Effector CD8-positive, alpha-beta T cell (primary cell): ENCODE measurements around the gene TCERG1L.
"Not testable (repeated sequence)": the region's sequence is repeated elsewhere in the genome, so short reads cannot be mapped to it uniquely, and the experiment has no call there.

ENCODE experiments used
- DNase-seq: peaks from one replicate; lab custom pipeline; 2025; lab: John Stamatoyannopoulos, UW

TCERG1L gene

DNA sequence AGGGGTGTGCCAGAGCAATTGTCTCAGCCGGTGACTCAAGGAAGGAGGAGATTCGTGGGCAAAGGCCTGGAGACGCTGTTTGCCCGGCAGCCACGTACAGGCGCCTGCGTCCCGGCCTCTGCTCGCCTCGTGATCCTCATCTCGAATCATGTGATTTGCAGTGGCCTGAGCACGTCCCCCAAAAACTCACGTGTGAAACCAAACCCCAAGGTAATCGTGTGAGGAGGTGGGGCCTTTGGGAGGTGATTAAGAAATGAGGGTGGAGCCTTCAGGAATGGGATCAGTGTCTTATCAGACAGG, 226.8 kb downstream of the TCERG1L start:
- DNase-seq: no peak

DNA sequence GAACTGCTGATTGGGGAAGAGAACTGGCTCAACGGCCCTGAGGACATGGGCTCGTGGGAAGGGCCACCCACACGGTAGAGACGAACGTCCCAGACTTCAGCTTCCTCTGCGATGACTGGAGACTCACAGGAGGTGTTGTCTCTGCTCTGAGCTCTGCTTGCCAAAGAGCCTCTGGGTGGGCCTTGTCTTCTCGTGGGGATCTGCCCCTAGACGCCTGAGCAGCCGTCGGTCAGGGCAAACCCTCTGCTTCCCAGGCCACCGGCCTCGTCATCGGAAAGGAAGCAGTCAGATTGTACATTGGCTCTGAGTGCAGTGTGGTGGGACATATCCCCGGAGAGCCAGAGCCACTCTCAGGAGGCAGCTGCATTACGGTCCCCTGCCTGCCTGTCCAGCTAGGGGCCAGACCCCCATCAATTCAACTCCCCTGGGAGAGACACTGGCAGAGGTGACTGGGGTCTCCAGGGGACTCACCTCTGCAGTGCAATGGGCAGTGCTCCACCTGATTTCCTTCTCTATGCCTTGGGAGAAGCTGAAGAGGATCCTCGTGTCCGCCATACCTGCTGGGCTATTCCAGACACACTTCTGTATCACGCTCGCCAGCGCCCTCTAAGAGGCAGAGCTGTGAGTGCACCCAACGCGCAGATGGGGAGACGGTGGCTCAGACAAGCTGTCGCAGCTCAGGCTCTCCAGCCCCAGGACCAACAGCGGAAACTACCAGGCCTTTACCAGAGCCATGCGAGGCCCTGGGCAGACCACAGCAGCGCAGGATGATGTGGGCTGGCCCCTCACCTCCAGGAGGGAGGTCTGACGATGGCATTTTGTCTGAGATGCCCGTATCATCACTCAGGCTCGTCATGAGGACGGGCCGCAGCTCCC, 227.4 kb downstream of the TCERG1L start:
- DNase-seq: no peak

DNA sequence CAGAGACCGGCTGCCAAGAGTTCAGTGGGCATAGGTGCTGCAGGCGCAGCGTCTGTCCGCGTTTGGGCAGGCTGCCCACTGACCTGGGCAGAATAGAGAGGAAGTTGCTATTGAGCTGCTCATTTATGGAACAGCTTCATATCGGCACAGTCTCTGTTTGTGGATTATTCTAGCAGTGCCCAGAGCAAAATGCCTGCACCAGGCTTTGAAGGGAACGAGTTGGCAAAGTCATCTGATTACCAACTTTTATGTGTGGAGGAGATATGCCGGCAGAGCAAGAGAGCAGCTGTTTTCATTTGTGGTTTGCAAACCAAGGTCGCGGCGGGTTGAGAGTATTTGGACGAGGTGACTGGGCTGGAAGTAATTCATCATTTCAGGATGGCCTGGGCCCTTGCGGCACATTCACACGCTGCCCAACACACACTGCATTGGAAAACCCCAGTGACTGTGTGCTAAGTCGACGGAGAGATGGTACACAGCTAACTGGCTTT, 228.5 kb downstream of the TCERG1L start:
- no peak for DNase-seq

DNA sequence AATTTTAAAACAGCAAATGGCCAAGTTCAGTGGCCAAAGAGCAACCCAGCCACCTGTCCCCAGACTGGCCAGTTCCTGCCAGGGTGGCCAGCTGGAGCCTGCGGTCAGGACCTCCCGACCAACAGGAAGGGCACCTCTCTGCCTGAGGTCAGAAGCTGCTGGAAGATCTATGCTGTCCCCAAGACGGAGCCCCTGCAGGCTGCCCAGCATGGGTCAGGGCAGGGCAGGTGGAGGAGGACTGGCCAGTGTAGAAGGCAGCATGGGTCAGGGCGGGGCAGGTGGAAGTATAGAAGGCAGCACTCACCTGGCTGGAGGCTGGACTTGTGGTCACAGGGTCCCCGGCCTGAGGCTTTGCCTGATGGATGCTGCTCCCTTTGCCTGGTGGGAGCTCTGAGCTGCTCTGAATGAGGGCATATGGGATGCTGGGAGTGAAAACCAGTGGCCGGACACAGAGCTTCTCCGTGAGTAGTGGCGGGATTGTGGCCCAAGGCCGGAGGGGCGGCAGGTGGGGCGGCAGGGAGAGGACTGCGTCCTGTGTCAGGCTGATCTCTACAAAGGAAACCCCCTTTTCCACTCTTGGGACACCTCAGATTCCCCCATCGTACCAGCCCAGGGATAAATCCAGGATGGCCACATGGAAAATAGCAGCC, 229.2 kb downstream of the TCERG1L start:
- DNase-seq: no peak

DNA sequence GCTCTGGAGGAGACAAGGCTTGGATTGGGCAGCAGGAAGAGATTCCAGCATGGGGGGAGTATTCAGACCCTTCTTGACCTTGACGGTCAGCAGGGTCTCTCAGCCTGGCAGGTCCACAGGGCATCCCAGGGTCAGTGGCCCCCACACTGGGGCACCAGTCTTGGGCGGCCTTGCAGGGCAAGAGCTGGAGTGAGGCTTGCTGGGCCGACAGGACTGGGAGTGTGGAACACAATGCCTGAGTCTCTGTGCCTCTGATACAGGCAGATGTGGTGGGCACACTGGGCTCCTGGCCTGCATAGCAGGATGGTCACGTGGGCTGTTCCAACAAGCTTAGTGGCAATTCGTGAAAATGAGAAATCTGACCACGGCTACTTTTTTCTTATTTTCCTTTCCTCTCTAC, 229.7 kb downstream of the TCERG1L start:
- no peak for DNase-seq

DNA sequence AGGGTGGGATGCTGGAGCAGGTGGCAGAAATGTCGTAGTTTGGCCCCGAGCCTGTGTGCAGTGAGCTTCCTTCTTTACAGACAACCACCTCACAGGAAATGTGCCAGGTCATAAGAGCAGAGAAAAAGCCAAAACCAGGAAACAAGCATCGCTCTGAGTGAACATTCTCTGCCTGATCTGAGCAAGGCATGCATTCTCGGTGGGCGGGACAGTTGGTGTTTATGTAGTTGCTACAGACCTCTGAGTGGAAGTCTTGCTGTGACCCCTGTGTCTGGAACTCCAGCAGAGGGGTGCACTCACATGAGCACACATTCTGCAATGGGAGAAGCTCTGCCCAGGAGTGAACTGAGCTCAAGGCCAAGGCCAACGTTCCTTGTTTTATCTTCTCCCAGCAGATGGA, 230.1 kb downstream of the TCERG1L start:
- DNase-seq: no peak

DNA sequence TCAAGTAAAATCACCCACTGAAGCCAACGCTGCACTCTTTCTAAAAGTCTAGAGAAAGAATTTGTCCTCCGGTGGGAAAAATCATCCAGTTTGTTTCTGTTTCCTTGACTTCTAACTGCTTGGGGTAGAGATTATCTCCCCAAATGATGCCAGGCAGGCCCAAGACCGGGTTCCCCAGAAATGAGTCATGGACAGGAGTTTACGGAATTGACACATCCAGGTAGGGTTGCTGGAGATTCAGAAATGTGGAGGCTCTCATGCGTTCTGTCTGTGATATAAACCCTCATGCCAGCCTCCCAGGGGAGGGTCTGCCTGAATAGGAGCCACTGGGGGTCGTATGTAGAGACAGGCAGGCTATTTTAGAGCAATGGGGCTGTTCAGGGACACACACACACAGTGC, 230.9 kb downstream of the TCERG1L start:
- DNase-seq: no peak

DNA sequence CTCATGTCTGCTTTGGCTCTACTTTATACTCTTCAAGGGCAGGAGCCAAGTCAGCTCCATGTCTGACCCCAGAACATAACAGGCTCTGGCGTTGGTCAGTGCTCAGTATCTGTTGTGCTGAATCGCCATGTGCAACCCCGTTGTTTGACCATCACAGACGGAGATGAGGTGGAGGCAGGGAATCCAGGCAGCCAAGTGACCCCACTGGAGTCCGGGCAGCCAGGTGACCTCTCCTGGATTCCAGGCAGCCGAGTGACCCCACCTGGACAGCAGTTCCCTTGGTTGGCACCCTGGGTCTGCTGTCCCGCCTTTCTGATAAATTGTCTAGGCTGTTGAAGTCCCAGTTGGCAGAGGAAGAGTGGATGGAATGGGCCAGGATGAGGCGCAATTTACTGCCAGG, 232.2 kb downstream of the TCERG1L start:
- DNase-seq: no peak

DNA sequence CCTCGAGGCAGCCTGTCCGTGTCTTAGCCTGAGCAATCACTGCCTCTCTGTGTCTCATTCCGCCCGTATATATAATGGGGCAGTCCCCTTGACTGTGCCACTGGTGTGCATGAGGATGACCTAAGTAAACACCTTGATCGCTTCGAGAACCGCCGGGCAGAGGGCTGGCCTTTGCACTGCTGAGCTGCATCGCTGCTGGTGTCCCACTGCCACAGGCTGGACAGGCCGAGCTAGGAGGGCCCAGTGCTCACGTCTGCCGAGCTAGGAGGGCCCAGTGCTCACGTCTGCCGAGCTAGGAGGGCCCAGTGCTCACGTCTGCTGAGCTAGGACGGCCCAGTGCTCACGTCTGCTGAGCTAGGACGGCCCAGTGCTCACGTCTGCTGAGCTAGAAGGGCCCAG, 232.6 kb downstream of the TCERG1L start:
- DNase-seq: not testable (repeated sequence)

DNA sequence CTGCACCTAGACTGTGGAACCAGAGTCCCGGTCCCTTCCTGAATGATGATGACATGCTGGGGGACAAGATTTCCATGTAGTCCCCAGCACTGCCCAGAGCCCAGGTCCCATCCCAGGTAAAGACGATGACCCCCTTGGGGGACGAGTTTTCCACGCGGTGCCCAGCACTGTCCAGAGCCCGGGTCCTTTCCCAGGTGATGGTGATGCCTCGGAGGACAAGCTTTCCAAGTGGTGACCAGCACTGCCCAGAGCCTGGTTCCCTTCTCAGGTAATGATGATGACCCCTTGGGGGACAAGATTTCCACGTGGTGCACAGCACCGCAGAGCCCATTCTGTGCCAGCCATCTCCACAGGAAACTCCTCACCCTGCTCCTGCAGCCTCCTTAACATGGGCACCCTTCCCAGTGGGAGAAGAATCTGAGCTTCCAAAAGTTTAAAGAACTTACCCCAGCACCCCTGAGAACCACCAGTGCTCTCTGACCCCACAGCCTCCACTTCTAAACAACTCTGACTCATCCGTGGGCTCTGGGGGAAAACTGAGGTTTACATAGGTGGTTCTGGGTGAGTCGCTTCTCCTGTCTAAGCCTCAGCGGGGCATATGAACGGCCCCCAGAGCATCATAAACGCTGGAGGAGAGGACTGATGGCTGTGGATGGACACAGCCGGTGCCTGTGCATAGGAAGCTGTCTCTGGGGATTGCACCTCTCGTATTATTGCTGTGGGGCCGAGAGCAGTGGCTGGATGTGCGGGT, 233.2 kb downstream of the TCERG1L start:
- no peak for DNase-seq

DNA sequence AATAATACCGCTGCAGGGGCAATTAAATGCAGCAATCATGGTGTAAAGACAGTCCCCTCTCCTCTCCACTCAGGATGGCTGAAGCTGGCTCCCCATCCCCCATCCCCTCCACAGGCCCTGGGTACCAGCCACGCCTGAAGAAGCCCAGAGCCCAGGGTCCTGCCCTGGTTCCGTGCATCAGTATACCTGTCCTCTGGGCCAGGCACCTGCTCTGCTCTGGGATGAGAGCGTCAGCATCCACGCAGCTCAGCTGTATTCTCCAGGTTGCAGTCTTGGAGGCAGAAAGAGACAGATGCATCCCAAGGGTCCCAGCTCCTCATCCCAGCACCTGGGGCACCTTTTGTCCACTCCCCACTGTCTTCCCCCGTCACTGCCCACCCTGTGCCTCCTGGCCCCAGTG, 233.8 kb downstream of the TCERG1L start:
- DNase-seq: no peak

DNA sequence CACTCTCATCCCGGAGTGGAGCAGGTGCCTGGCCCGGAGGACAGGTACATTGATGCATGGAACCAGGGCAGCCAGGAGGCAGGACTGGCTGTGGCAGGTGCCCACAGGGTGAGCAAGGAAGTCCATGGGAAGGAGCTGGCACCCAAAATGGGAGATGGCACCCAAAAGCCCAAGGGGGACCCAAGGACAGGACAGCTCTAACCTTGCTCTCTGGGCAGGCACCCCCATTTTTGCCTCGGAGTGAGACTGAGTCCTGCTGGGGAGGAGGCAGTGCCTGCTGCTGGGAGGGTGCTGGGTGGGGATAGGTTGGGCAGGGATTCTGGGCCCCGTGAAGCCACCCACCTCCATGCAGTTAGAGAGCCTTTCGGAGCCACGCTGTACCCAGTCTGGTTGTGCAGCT, 234.5 kb downstream of the TCERG1L start:
- no peak for DNase-seq

DNA sequence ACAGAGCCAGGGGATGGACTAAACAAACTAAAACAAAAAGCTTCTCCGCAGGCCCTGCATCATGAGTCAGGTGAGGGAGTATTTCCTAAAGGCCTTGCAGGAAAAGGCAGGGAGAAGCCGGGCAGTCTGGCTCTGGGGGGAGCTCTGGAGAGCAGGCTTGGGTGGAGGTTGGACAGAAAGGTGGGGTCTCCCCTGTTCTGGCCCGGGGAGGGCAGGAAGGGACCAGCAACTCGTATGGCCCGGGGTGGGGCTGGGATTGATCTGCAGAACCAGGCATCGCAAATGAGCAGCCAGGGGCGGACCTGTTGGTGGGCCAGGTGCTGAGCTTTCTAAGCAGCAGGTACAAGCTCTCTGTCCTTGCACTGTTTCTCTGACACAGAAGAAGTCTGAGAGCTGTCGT, 235.2 kb downstream of the TCERG1L start:
- DNase-seq: no peak

DNA sequence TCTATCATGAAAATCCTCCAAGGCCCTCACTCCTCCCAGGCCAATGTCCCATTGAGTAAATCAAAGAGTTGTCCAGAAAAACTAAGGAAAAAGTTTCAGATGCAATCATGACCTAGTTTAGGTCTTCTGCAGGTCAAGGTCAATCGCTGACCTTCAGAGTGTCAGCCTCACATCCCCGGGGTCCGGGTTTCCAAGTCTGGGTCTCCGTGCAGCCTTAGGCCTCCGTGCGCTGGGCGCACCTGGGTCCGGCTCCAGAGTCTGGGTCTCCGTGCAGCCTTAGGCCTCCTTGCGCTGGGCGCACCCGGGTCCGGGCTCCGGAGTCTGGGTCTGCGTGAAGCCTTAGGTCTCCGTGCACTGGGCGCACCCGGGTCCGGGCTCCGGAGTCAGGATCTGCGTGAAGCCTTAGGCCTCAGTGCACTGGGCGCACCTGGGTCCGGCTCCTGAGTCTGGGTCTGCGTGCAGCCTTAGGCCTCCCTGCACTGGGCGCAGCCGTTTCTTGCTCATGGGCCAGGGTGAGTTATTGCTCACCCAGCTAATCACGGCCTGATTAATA, 236.2 kb downstream of the TCERG1L start:
- DNase-seq: no peak

DNA sequence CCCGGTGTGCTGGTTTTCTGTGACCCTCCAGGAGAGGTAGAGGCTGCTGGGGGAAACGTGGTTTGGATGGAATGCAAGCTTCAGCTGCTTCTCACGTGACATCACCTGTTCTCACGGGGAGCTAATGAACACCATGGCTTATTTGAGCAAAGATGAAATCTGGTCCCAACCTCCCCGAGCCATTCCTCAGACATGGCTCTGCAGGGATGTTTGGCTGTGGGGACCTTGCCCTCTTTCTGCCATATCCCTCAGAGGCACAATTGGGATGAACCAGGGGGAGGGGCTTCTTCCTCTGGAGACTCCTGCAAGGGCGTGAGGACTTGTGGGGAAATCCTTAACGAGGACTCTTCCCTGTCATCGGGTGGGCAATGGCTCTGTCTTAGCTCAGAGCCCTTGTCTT, 236.8 kb downstream of the TCERG1L start:
- no peak for DNase-seq

DNA sequence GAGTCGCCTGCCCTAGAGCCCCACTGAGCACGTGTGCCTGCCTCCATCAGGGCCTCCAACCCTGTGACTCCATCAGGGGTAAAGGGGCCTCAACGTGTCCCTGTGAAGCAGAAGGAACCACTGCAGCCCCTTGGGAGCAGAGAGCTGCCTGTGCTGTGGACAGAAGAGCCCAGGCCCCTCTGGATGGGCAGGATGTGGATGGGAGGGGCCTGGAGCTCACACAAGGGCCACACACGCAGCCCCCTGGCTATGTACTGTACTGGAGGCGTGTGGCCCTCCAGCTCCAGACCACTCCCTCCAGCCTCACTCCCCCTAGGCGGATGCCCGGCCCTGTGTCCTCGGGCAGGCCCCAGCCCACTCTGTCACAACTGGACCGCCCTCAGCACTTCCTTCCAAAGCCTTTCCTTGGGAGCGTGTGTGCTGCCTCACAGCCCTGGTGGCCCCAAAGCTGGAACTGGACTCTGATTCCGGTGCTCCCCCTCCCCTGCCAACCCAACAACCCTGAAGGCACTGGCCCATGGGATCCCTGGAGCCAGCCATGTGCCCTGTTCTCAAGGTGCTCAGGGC, 238.0 kb downstream of the TCERG1L start:
- DNase-seq: no peak

DNA sequence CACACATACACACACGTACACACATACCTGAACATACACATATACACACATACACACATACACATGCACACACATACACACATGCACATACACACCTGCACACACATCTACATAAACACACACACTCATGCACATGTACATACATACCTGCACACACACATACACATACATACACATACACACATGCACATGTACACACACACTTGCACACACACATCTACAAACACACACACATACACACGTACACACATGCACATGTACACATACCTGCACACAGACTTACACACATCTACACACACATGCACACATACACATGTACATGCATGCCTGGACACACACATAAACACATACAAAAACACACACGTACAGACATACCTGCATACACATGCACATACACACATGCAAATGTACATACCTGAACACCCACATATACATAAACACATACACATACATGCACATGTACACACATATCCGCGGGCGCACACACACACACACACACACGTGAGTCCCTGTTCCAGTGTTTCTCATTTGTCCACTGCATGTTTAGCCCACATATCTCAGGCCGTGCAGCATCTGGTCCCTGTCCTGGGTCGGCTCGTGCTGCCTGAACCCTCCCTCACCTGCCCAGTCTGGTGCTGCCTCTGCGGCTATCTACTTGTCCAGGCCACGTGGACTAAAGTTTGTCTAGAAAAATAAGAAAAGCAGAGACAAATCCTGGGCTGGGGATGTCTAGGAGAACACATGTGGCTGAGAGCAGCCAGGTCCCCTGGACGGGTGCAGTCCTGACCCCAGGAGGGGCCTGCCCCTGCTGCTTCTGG, 238.7 kb downstream of the TCERG1L start:
- no peak for DNase-seq

DNA sequence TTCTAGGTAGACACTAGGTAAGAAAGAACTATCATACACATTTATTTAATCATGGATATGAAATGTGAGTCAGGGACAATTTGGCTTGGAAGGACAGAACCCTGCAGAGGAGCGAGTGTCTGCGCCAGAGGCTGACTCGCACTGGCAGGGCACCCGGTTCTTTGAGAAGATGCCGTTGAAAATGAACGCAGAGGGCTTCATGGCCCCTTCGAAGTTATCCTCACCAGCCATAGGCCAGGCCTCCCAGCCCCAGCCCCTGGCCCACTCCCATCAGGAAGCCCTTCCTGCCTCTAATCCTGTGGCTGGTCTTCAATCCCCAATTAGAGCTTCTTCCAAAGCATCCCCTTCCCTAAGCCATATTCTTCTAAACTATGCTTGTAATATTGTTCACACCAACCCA, 239.8 kb downstream of the TCERG1L start:
- no peak for DNase-seq

DNA sequence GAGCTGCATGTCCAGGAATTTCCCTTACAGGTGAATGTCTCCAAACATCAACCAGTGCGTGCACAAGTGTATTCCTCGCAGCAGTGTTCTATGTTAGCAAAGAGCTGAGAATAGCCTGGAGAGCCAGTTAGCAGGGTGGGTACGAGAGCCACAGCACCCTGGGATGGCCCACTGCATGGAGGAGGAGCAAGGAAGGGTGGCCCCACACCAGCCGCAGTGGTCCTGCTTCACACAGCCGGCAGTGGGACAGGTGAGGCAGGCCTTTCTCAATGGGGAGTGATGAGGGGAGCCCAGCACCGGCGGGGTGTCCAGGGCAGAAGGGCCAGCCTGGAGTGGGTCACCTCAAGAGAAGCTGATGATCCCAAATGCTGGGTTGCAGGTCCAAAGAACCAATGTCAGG, 240.7 kb downstream of the TCERG1L start:
- no peak for DNase-seq

DNA sequence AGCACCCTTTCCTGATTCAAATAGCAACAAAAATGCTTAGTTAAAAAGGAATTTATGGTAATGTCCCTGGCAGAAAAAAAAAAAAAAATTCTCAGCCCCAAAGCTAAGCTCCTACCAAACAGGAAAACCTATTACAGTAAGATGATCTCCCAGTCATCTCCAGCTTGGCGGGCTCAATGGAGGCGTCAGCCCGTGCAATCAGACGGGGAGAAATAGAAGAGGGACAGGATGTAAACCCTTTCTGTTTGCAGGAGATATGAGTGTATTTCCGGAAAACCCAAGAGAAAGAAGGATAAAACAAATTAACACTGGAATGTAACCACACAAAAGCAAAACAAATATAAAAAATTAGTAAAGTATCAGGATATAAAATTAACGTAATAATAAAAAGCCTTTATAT, 242.8 kb downstream of the TCERG1L start:
- DNase-seq: no peak

DNA sequence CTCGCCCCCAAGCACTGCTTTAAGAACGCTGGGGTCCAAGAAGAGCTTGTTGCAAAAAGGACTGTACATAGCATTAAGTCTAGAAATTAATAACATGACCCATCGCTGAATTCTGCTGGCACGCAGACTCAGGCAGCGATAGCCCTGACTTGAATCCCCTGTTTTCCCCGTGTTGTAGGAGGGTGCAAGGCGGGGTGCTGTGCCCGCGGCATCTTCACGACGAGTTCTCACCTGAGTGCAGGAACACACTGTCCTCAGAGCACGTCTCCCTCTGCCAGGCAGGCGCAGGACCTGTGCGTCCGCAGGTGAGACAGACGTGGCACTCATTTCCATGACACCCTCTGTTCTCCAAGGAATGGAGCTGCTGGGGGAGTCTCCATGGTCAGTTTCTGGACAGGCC, 243.2 kb downstream of the TCERG1L start:
- DNase-seq: no peak
